NCI-H146 treated with DMSO at 0.1 percent for 48 hours (cell line): Measurements from ENCODE around the gene CFAP92.
A peak's percentile ranks its signal among the peaks of the same experiment; 100 is the strongest.

ENCODE experiments used
- DNase-seq: peaks from one replicate; lab custom pipeline; 2025; ENCODE audit not compliant: unreplicated experiment; lab: John Stamatoyannopoulos, UW

Gene CFAP92

GRCh38 chr3:128988286-128988685 is 5.6 kb downstream of the CFAP92 start:
- DNase-seq, result no peak

GRCh38 chr3:128987302-128988100 is 6.4 kb downstream of the CFAP92 start:
- DNase-seq, result no peak

- DNase-seq, result no peak
Observed at GRCh38 chr3:128984596-128984995, 9.3 kb downstream of the CFAP92 start.

- DNase-seq, result no peak
Observed at GRCh38 chr3:128983293-128984069, 10.4 kb downstream of the CFAP92 start.

- DNase-seq, result no peak
Observed at GRCh38 chr3:128975276-128975675, 18.6 kb downstream of the CFAP92 start.

GRCh38 chr3:128973988-128974564 is 19.8 kb downstream of the CFAP92 start:
- DNase-seq, result no peak

GRCh38 chr3:128971421-128972100 is 22.3 kb downstream of the CFAP92 start:
- DNase-seq, result no peak

- no peak for DNase-seq
Observed at GRCh38 chr3:128970740-128971047, 23.2 kb downstream of the CFAP92 start.

GRCh38 chr3:128969993-128970739 is 23.7 kb downstream of the CFAP92 start:
- DNase-seq, result peak; percentile 59

- no peak for DNase-seq
Observed at GRCh38 chr3:128967748-128968355, 26.0 kb downstream of the CFAP92 start.

GRCh38 chr3:128965818-128966217 is 28.1 kb downstream of the CFAP92 start:
- DNase-seq, result no peak

GRCh38 chr3:128965280-128965679 is 28.6 kb downstream of the CFAP92 start:
- DNase-seq, result no peak

GRCh38 chr3:128956440-128956839 is 37.4 kb downstream of the CFAP92 start:
- DNase-seq, result no peak

GRCh38 chr3:128950223-128950938 is 43.5 kb downstream of the CFAP92 start:
- DNase-seq, result no peak

GRCh38 chr3:128949158-128949557 is 44.7 kb downstream of the CFAP92 start:
- DNase-seq, result no peak

- DNase-seq, result no peak
Observed at GRCh38 chr3:128946411-128946810, 47.5 kb downstream of the CFAP92 start.

- DNase-seq, result no peak
Observed at GRCh38 chr3:128945878-128946175, 48.0 kb downstream of the CFAP92 start.

- no peak for DNase-seq
Observed at GRCh38 chr3:128945041-128945877, 48.6 kb downstream of the CFAP92 start.
